ENCODE results near the gene PRDM16. TPM values are rescaled to one million over a fixed set of nuclear protein-coding genes. Genes with fewer than 3 reads are reported as not detected.
A peak's percentile ranks its signal among the peaks of the same experiment; 100 is the strongest.

The PRDM16 gene
- total RNA-seq, 4 donors from 2014 or later: 5.9 to 41.7 (median 11.2) TPM

- Histone ChIP-seq H3K4me3 (no peak overlapping the region), H3K27me3 (no peaks in the 10 kb centered on the region), H3K4me1 (peaks cover 0 to 24% (median 0%) of the 10 kb centered on the region in 4 donors), H3K27ac (no peak overlapping the region), H3K9me3 (peaks cover 0 to 13% (median 0%) of the 10 kb centered on the region in 4 donors), H3K36me3 (no peaks in the 10 kb centered on the region)
- TF ChIP-seq EP300 (IDR thresholded peaks at IDR 0.05) (no peak), CTCF (IDR thresholded peaks at IDR 0.05) (no peak), POLR2A (IDR thresholded peaks at IDR 0.05) (no peak)
- no peak for DNase-seq (ENCODE audit: low spot score in 2 of 2)
- WGBS, 2 donors: 87 to 91% methylated on average over 13 to 14 of the region's 14 CpGs
These were observed 166.0 kb downstream of the PRDM16 start for GRCh38 chr1:3234956-3235355.

DNA sequence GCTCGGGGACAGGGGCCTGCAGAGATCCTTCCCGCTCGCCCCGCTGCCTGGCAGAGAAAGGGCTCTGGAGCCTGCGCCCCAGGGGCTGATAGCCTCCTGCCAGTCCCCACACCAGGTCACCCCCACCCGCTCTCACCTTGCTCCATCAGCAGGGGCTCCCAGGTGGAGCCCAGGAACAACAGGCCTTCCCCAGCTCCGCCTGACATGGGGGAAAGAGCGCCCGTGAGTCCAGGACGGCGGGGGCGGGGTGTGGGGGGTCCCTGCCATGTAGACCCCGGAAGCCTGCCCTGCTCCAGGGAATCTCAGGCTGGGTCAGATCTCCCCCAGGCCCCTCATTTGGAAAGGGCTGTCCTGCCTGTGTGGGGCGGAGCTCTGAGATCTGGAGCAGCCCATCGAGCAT lies 166.5 kb downstream of the PRDM16 start:
- 88 to 92% methylated on average over 12 to 15 of the region's 15 CpGs for WGBS, 2 donors
- Histone ChIP-seq H3K36me3 (no peaks in the 10 kb centered on the region), H3K4me3 (no peak overlapping the region), H3K9me3 (peaks cover 0 to 13% (median 0%) of the 10 kb centered on the region in 4 donors), H3K4me1 (peaks cover 0 to 26% (median 0%) of the 10 kb centered on the region in 4 donors), H3K27me3 (no peaks in the 10 kb centered on the region), H3K27ac (no peak overlapping the region)
- no peak for DNase-seq (ENCODE audit: low spot score in 2 of 2)
- TF ChIP-seq CTCF (IDR thresholded peaks at IDR 0.05) (no peak), POLR2A (IDR thresholded peaks at IDR 0.05) (no peak), EP300 (IDR thresholded peaks at IDR 0.05) (no peak)

- no peak for DNase-seq (ENCODE audit: low spot score in 2 of 2)
- WGBS, 2 donors: 79 to 92% methylated on average over 2 to 9 of the region's 9 CpGs
- no peaks in the 10 kb centered on the region for H3K36me3 ChIP-seq
- no peak overlapping the region for H3K27ac ChIP-seq
- TF ChIP-seq CTCF (IDR thresholded peaks at IDR 0.05) (no peak), POLR2A (IDR thresholded peaks at IDR 0.05) (no peak), EP300 (IDR thresholded peaks at IDR 0.05) (no peak)
- peaks cover 0 to 13% (median 0%) of the 10 kb centered on the region in 4 donors for H3K9me3 ChIP-seq
- no peaks in the 10 kb centered on the region for H3K27me3 ChIP-seq
- H3K4me3 ChIP-seq: no peak overlapping the region
- H3K4me1 ChIP-seq: peaks cover 0 to 35% (median 0%) of the 10 kb centered on the region in 4 donors
These were observed 167.4 kb downstream of the PRDM16 start for GRCh38 chr1:3236361-3236760.

DNA sequence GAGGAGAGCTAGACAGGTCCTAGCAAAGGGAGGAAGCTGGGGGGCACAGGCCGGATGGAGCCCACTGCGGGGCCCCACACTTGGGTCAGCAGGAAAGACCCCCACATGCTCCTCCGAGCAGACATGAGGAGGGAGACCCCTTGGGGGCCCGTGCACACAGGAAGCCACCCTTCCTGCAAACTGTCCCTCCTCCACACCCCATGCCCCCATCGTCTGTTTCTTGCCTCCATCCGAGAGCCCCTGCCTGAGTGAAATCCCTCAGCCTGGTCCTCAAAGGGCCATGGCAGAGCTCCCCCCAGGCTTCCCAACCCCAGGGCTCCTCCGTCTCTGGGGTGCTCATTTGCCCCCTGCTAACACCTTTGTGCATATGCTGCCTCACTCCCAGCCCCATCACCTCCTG lies 168.0 kb downstream of the PRDM16 start:
- Histone ChIP-seq H3K27ac (peak overlapping the region in 1 of 4 donors; percentile 43), H3K4me1 (peaks cover 0 to 41% (median 0%) of the 10 kb centered on the region in 4 donors), H3K27me3 (no peaks in the 10 kb centered on the region), H3K9me3 (peaks cover 0 to 13% (median 0%) of the 10 kb centered on the region in 4 donors), H3K4me3 (no peak overlapping the region), H3K36me3 (no peaks in the 10 kb centered on the region)
- TF ChIP-seq EP300 (IDR thresholded peaks at IDR 0.05) (no peak), CTCF (IDR thresholded peaks at IDR 0.05) (no peak), POLR2A (IDR thresholded peaks at IDR 0.05) (no peak)
- DNase-seq (ENCODE audit: low spot score in 2 of 2): no peak
- WGBS, 2 donors: 79% methylated on average over 5 to 7 of the region's 7 CpGs

DNA sequence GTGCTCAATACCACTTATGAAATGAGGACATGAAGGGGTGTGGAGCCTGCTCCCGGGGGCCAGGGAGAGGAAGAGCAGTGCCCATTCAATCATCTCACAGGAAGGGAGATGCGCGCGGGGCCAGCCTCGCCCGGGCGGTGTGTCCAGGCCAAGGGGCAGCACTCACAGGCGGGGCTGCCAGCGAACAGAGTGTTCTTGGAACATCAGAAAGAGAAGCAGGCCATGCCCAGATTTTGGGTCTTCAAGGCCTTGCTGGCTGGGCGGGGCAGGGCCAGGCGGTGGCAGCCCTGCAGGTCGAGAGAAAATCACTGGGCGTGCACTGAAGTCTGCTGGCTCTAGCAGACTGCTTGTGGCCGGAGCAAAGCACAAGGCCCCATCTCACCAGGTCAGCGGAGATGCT lies 168.6 kb downstream of the PRDM16 start:
- no peaks in the 10 kb centered on the region for H3K36me3 ChIP-seq
- TF ChIP-seq POLR2A (IDR thresholded peaks at IDR 0.05) (no peak), EP300 (IDR thresholded peaks at IDR 0.05) (peak in 1 of 2 donors; percentile 28), CTCF (IDR thresholded peaks at IDR 0.05) (no peak)
- H3K4me3 ChIP-seq: no peak overlapping the region
- 67 to 81% methylated on average over 11 to 14 of the region's 15 CpGs for WGBS, 2 donors
- H3K4me1 ChIP-seq: peaks cover 0 to 43% (median 0%) of the 10 kb centered on the region in 4 donors
- H3K9me3 ChIP-seq: peaks cover 0 to 13% (median 0%) of the 10 kb centered on the region in 4 donors
- peak overlapping the region in 1 of 4 donors; percentile 43 for H3K27ac ChIP-seq
- DNase-seq (ENCODE audit: low spot score in 2 of 2): no peak
- H3K27me3 ChIP-seq: no peaks in the 10 kb centered on the region
